ENCODE measurements around the gene ATP6AP1.

Gene ATP6AP1

GRCh38 chrX:154428176-154429171, at the start of gene ATP6AP1:
ATP6AP1 (plus strand) TSS chrX:154428677; CDS start chrX:154428693, 16 bp downstream.
- peak within 1 kb of the TSS; percentile 74 for H3K27ac ChIP-seq
- TF ChIP-seq CTCF (conservative IDR thresholded peaks at IDR 0.05; ENCODE audit: low read depth) = no peak
- DNase-seq (ENCODE audit: low spot score) = peak; percentile 86
- ChIA-PET CTCF (no interaction called here), POLR2A (ENCODE audit: low non-redundant PET) (no interaction called here)

- POLR2A ChIA-PET (ENCODE audit: low non-redundant PET) = no interaction called here
- CTCF ChIA-PET = no interaction called here
- DNase-seq (ENCODE audit: low spot score) = peak; percentile 82
- no peak for TF ChIP-seq CTCF (conservative IDR thresholded peaks at IDR 0.05; ENCODE audit: low read depth)
- peak within 1 kb of the TSS; percentile 96 for H3K27ac ChIP-seq
These were observed 49.5 kb upstream of the ATP6AP1 start, which contains the start of gene EMD for GRCh38 chrX:154378799-154379568. EMD (plus strand) TSS chrX:154379295; CDS start chrX:154379485, 190 bp downstream.

GRCh38 chrX:154379569-154379951, 48.9 kb upstream of the ATP6AP1 start:
- H3K27ac ChIP-seq = peak overlapping the region; percentile 86
- DNase-seq (ENCODE audit: low spot score) = no peak
- TF ChIP-seq CTCF (conservative IDR thresholded peaks at IDR 0.05; ENCODE audit: low read depth) = no peak
- ChIA-PET POLR2A (ENCODE audit: low non-redundant PET) (no interaction called here), CTCF (no interaction called here)

GRCh38 chrX:154380153-154380552, 48.3 kb upstream of the ATP6AP1 start:
- H3K27ac ChIP-seq = peak overlapping the region; percentile 86
- ChIA-PET CTCF (no interaction called here), POLR2A (ENCODE audit: low non-redundant PET) (no interaction called here)
- TF ChIP-seq CTCF (conservative IDR thresholded peaks at IDR 0.05; ENCODE audit: low read depth) = no peak
- no peak for DNase-seq (ENCODE audit: low spot score)

GRCh38 chrX:154380787-154381186, 47.7 kb upstream of the ATP6AP1 start:
- DNase-seq (ENCODE audit: low spot score) = no peak
- ChIA-PET CTCF (no interaction called here), POLR2A (ENCODE audit: low non-redundant PET) (no interaction called here)
- H3K27ac ChIP-seq = peak overlapping the region; percentile 86
- TF ChIP-seq CTCF (conservative IDR thresholded peaks at IDR 0.05; ENCODE audit: low read depth) = no peak

GRCh38 chrX:154381271-154381670, 47.2 kb upstream of the ATP6AP1 start:
- TF ChIP-seq CTCF (conservative IDR thresholded peaks at IDR 0.05; ENCODE audit: low read depth) = no peak
- CTCF ChIA-PET = interaction anchor here (3.0 kb wide), 1 partner anchor 8 kb away, joined by 13 read pairs; the partner anchor contains the start of gene FLNA
- POLR2A ChIA-PET (ENCODE audit: low non-redundant PET) = no interaction called here
- no peak for DNase-seq (ENCODE audit: low spot score)
- H3K27ac ChIP-seq = peak overlapping the region; percentile 86
